HG02885 (cell line): Measurements from ENCODE around the gene HTR2B.
A peak's percentile ranks its signal among the peaks of the same experiment; 100 is the strongest.
"Not testable (repeated sequence)": the region's sequence is repeated elsewhere in the genome, so short reads cannot be mapped to it uniquely, and the experiment has no call there.

Experiments
- ATAC-seq: cut with Tn5 transposase; IDR thresholded peaks from one replicate; pipeline ENCODE4 v1.9.1; 2021; ENCODE audit warnings: mild to moderate bottlenecking; ENCODE audit not compliant: unreplicated experiment, poor library complexity

Gene HTR2B

GRCh38 chr2:231124838-231125568 lies at the start of gene HTR2B:
TSS of gene HTR2B (minus strand) at chr2:231125042. CDS start at chr2:231123764, 1,278 bp downstream.
- no peak for ATAC-seq

GRCh38 chr2:231174211-231174651 lies 49.4 kb upstream of the HTR2B start:
- no peak for ATAC-seq

- ATAC-seq, result no peak
Observed at GRCh38 chr2:231172025-231172424, 47.2 kb upstream of the HTR2B start.

- no peak for ATAC-seq
Observed at GRCh38 chr2:231170055-231170454, 45.2 kb upstream of the HTR2B start.

GRCh38 chr2:231169488-231169887 lies 44.6 kb upstream of the HTR2B start:
- ATAC-seq, result no peak

- ATAC-seq, result no peak
Observed at GRCh38 chr2:231168460-231169139, 43.8 kb upstream of the HTR2B start.

- no peak for ATAC-seq
Observed at GRCh38 chr2:231167745-231168459, 43.1 kb upstream of the HTR2B start.

GRCh38 chr2:231163414-231164095 lies 38.7 kb upstream of the HTR2B start:
- no peak for ATAC-seq

- no peak for ATAC-seq
Observed at GRCh38 chr2:231163011-231163410, 38.2 kb upstream of the HTR2B start.

GRCh38 chr2:231161877-231162329 lies 37.1 kb upstream of the HTR2B start:
- ATAC-seq, result no peak

GRCh38 chr2:231161252-231161839 lies 36.5 kb upstream of the HTR2B start:
- ATAC-seq, result peak; percentile 53

- no peak for ATAC-seq
Observed at GRCh38 chr2:231160701-231161100, 35.9 kb upstream of the HTR2B start.

- no peak for ATAC-seq
Observed at GRCh38 chr2:231159306-231159705, 34.5 kb upstream of the HTR2B start.

- ATAC-seq, result no peak
Observed at GRCh38 chr2:231152800-231153557, 28.1 kb upstream of the HTR2B start.

- ATAC-seq, result no peak
Observed at GRCh38 chr2:231146665-231147064, 21.8 kb upstream of the HTR2B start.

GRCh38 chr2:231144896-231145295 lies 20.1 kb upstream of the HTR2B start:
- no peak for ATAC-seq

GRCh38 chr2:231140808-231141207 lies 16.0 kb upstream of the HTR2B start:
- not testable (repeated sequence) for ATAC-seq

- ATAC-seq, result no peak
Observed at GRCh38 chr2:231139796-231140195, 15.0 kb upstream of the HTR2B start.

- no peak for ATAC-seq
Observed at GRCh38 chr2:231138699-231139098, 13.9 kb upstream of the HTR2B start.
